Thyroid gland (tissue), 4 donors: ENCODE measurements around the gene TUFT1.

ENCODE experiments used
- CTCF ChIP-seq, 6 experiments: fragments of 200-600 bp in 3 of 6; fragments of 450-650 bp in 3 of 6; sonication (generic) in 3 of 6; IDR thresholded peaks; one replicate each; pipeline ENCODE4 v1.5.1; 2016 to 2019; ENCODE audit warnings: antibody characterized with exemption in 6 of 6, mild to moderate bottlenecking in 2 of 6, inconsistent platforms in 1 of 6, moderate library complexity in 1 of 6
- POLR2A ChIP-seq, 2 donors: fragments of 450-650 bp; IDR thresholded peaks; one replicate each; pipeline ENCODE4 v1.6.1; 2017; ENCODE audit warnings: antibody characterized with exemption in 2 of 2, mild to moderate bottlenecking in 2 of 2, moderate library complexity in 1 of 2

- TF ChIP-seq CTCF (IDR thresholded peaks at IDR 0.05) (no peak), POLR2A (IDR thresholded peaks at IDR 0.05) (no peak)
These were observed 79.5 kb downstream of the TUFT1 start for GRCh38 chr1:151619489-151620093.
